Prostate gland (tissue), 2 donors: Measurements from ENCODE around the gene RFWD3.
A peak's percentile ranks its signal among the peaks of the same experiment; 100 is the strongest.

ENCODE experiments used
- POLR2AphosphoS5 ChIP-seq: sonication (generic); formaldehyde crosslinking; IDR thresholded peaks from one replicate; pipeline ENCODE4 v1.6.1; 2017; ENCODE audit warnings: antibody characterized with exemption
- TF ChIP-seq, protein P1 (sequence below), 4 experiments: fragments of 200-600 bp in 2 of 4; fragments of 450-650 bp in 2 of 4; sonication (generic) in 2 of 4; IDR thresholded peaks; 1 replicate in 3 of 4; 2 replicates in 1 of 4; pipeline ENCODE4 v1.5.1; 2016 to 2019; ENCODE audit warnings: antibody characterized with exemption in 4 of 4, mild to moderate bottlenecking in 2 of 4, moderate library complexity in 2 of 4

GRCh38 chr16:74606521-74607309 is 60.0 kb downstream of the RFWD3 start, which contains the start of gene GLG1:
- TF ChIP-seq, protein P1, sequence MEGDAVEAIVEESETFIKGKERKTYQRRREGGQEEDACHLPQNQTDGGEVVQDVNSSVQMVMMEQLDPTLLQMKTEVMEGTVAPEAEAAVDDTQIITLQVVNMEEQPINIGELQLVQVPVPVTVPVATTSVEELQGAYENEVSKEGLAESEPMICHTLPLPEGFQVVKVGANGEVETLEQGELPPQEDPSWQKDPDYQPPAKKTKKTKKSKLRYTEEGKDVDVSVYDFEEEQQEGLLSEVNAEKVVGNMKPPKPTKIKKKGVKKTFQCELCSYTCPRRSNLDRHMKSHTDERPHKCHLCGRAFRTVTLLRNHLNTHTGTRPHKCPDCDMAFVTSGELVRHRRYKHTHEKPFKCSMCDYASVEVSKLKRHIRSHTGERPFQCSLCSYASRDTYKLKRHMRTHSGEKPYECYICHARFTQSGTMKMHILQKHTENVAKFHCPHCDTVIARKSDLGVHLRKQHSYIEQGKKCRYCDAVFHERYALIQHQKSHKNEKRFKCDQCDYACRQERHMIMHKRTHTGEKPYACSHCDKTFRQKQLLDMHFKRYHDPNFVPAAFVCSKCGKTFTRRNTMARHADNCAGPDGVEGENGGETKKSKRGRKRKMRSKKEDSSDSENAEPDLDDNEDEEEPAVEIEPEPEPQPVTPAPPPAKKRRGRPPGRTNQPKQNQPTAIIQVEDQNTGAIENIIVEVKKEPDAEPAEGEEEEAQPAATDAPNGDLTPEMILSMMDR (IDR thresholded peaks at IDR 0.05) = peak in 1 of 4 experiments; percentile 1
- TF ChIP-seq POLR2AphosphoS5 = peak; percentile 90
